ENCODE results near the gene IRF7. TPM values are rescaled to one million over a fixed set of nuclear protein-coding genes. Genes with fewer than 3 reads are reported as not detected.
A peak's percentile ranks its signal among the peaks of the same experiment; 100 is the strongest.

Gene IRF7
- total and polyA plus RNA-seq, 2 donors (not counting 3 experiments of a cell fraction or from before 2014, with no cell fraction given) = 12.6 to 14.7 TPM

- Histone ChIP-seq H3K79me2 (ENCODE audit: control insufficient read depth, insufficient read depth, low read length) (no peaks in the 10 kb centered on the region), H3K9me1 (replicated peaks; ENCODE audit: control insufficient read depth, extremely low read depth, insufficient read depth, low read length) (no peaks in the 10 kb centered on the region), H3K4me2 (ENCODE audit: insufficient read depth, low read length) (peak overlapping the region; percentile 71), H3K9me3 (replicated peaks; ENCODE audit: control insufficient read depth, insufficient read depth, low read length) (no peaks in the 10 kb centered on the region), H3K36me3 (ENCODE audit: control insufficient read depth in 2 of 2, extremely low read depth in 1 of 2, insufficient read depth in 2 of 2, low read length in 2 of 2) (no peaks in the 10 kb centered on the region), H3K4me1 (ENCODE audit: control insufficient read depth, extremely low read depth, insufficient read depth, low read length) (peaks cover 11% of the 10 kb centered on the region), H3K9ac (replicated peaks; ENCODE audit: extremely low read depth, insufficient read depth, low read length) (peak overlapping the region; percentile 71), H3K27me3 (ENCODE audit: control insufficient read depth in 2 of 2, insufficient read depth in 2 of 2, low read length in 2 of 2) (peaks cover under 1 to 2% of the 10 kb centered on the region in 2 experiments), H3K27ac (ENCODE audit: insufficient read depth, low read depth, low read length) (peak overlapping the region; percentile 32), H3K4me3 (replicated peaks in 1 of 3; ENCODE audit: insufficient read depth in 1 of 3, low read depth in 1 of 3, low read length in 3 of 3) (peak overlapping the region; percentile 36 to 62 (median 60)), H2AFZ (ENCODE audit: low read depth, low read length) (peak overlapping the region; percentile 79), H4K20me1 (replicated peaks; ENCODE audit: control insufficient read depth, extremely low read depth, insufficient read depth, low read length) (no peaks in the 10 kb centered on the region)
- FAIRE-seq (no peak), DNase-seq (ENCODE audit: low read depth, low spot score) (no peak)
- dilution Hi-C loops (cut with MboI; ENCODE audit: extremely low pct_ligation_motif_present, low sequenced_read_pairs) (no loop called here), intact Hi-C loops (cut with micrococcal nuclease) (no loop called here)
- ChIA-PET POLR2A (no interaction called here), CTCF (interaction anchor here (1.8 kb wide), 1 partner anchor 14 kb away, joined by 6 read pairs; no protein-coding TSS in a partner anchor)
- no peak for TF ChIP-seq JUN (IDR thresholded peaks at IDR 0.05; ENCODE audit: borderline replicate concordance, insufficient read depth, insufficient read length, low read depth)
- TF ChIP-seq POLR2A (IDR thresholded peaks at IDR 0.05; ENCODE audit: low read depth, low read length) = no peak
- TF ChIP-seq EZH2 (IDR thresholded peaks at IDR 0.05; ENCODE audit: borderline replicate concordance, low read depth, low read length, severe bottlenecking) = no peak
- no peak for TF ChIP-seq CTCF (IDR thresholded peaks at IDR 0.05; ENCODE audit: extremely low read depth in 1 of 2, insufficient read depth in 1 of 2, low read depth in 1 of 2, low read length in 2 of 2)
- TF ChIP-seq POLR2AphosphoS5 (IDR thresholded peaks at IDR 0.05; ENCODE audit: insufficient read depth, low read depth, low read length) = no peak
- TF ChIP-seq MAX (IDR thresholded peaks at IDR 0.05; ENCODE audit: insufficient read depth, insufficient read length) = no peak
- TF ChIP-seq MYC (IDR thresholded peaks at IDR 0.05; ENCODE audit: low read depth, low read length) = no peak
- no peak for TF ChIP-seq FOS (IDR thresholded peaks at IDR 0.05; ENCODE audit: borderline replicate concordance, insufficient read depth, low read length)
- TF ChIP-seq GATA2 (IDR thresholded peaks at IDR 0.05; ENCODE audit: insufficient read depth, insufficient read length, low read depth, low read length) = no peak
- BruUV-seq (replicated peaks) = no TSS peak
Measured at GRCh38 chr11:569158-569885, 46.4 kb downstream of the IRF7 start.
